Hippocampal formation (tissue), 2 donors: ENCODE results near the gene FGF22.
"Not testable (repeated sequence)": the region's sequence is repeated elsewhere in the genome, so short reads cannot be mapped to it uniquely, and the experiment has no call there.

ENCODE experiments used
- DNase-seq, 2 donors: peaks; one replicate each; lab custom pipeline; 2025; lab: John Stamatoyannopoulos, UW

The FGF22 gene

DNA sequence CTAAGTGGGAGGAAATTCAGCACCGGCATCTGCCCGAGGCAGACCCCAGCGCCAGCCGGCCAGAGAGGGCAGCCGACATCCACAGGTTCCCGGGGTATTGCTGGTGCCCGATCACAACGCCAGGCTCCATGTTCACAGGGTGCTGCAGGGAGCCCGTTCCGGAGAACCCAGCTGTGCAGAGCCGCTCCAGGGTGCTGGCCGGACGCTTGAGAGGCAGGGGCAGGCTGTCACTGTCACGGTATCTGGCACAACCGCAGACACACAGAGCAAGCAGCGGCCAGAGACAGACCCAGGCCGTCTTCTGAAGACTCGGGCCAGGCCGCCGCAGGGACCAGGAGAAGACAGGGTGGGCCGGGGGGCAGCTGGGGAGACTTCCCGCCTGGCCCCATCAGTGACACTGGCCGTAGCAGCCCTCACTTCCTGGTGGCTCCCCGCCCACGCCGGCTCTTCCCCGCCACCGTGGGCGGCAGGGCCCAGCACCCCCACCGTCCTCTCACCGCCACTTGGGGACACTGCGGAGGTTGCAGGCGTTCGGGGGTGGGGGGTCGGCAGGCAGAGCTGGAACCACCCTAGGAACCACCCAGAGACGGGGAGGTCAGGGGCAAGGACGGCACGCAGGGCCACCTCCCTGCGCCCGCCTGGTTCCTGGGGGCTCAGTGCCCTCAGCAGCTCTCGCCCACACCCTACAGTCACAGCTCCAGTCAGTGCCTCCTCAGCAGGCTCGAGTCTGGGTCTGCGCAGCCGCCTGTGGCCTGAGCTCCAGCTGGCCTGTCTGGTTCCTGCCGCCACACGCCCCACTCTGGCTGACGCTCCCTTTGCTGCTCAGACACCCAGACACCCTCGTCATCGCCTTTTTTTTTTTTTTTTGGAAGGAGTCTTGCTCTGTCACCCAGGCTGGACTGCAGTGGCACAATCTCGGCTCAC, 19.5 kb downstream of the FGF22 start:
- no peak for DNase-seq

DNA sequence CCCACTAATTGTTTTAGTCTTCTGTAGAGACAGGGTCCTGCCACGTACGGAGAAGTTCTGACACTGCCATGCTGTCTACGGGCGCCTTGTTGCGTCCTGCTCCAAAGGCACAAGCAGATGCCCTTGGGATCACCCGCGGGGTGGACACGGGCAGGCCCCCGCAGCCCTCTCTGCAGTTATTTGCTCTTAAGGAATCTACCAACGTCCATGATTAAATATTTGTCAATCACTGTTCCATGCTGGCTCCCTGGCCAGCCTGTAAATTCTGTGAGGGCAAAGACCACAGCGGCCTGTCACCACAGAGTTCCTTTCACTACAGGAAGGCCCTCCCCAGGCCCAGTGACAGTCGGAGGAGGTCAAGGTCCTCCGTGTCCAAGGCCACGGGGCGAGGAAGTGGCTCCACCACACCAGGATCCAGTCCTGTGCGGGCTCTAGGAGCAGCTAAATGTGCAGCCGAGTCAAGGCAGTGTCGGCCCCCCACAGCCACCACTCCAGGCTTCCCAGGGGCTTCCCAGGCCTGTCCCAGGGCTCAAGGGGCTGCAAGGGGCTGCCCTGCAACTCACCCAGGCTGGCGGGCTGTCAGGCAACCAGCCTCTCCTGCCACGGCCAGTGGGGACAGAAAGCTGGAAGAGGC, 21.2 kb downstream of the FGF22 start:
- DNase-seq = no peak

DNA sequence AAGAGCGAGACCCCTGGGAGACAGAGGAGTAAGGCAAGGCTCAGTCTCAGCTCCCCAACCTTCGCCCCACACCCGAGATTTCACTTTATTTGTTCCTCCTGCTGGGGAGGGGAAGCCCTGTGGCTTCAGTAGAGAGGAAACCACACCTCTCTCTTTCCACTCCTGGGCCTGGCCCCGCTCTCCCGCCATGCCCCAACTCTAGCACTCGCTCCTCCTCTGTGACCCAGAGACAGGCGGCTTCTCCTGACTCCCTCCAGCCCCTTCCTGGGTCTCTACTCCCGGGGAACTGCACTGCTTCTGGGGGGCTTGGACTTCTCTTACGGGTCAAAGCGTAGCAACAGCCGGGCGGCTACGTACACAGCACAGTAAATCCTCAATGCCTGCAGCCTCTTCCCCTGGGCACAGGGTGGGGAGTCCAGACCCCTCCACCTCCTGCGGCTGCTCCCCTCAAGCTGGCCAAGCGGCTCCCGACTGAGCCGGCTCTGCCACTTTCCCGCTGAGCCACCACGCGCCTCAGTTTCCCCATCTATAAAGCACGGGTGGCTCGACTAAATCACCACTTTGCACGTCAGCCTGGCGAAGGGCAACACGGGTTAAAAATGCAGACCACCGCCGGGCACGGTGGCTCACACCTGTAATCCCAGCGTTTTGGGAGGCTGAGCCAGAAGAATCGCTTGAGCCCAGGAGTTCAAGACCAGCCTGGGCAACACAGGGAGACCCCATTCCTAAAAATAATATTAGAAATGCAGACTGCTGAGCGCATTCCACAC, 21.9 kb downstream of the FGF22 start:
- DNase-seq = no peak

DNA sequence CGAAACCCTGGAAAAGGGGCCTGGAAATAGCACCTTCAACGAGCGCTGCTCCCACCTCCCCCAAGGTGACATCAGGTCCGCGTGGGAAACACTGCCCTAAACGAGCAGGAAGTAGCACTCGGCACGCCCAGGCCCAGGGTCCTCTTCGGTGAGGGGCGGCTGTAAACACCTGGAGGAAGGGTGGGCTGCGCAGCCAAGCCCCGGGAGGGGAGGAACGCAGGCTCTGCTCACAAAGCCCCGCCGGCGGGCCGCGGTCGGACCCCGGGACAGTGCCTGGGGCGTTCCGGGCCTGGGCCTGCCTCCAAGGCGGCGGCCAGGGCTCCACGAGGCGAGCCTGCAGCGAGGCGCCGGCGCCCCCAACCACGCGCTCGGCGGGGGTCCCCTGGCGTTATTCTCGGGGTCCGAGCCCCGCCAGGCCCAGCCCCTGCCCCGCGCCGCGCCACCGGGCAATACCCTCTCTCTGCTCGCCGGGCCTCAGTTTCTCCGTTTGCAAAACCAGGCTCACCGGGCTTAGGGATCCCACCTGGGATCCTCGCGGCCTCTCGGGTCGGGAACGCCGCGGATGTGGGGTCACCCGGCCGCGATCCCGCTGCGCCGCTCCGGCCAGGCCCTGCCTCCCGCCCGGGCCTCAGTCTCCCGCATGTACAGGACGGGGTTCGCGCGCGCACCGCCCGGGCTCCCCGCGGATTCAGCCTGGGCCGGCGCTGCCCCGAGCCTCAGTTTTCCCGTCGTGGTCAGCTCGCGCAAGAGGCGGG, 22.7 kb downstream of the FGF22 start:
- DNase-seq = no peak

DNA sequence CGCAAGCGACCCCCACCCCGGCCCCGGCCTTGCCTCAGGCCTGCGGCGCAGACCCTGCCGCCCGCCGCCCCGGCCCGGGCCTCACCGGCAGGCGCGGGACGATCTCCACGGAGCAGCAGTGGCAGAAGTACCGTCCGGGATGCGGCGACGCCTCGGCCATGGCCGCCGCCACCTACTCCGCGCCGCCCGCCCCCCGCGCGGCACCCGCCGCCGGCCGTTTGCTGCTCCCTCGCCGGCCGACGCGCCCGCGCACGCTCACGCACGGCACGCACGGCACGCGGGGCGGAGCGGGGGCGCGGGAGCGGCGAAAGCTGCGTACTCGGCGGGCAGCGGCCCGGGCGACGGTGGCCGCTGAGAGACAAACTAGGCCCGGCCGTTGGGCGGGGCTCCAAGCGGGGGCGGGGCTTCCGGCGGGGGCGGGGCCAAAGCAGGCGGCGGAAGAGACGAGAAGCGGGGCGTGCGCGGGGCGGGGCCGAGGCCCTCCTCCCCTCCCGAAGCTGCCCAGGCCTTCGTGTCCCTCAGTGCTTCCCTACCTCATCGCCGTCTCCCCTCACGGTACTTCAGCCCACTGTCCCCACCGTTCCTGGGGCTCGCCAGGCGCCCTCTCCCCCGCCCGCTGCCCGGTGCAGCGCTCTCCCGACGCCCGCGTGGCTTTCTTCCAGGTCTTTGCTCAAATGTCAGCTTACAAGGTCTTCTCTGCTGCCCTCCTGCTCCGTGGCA, 23.4 kb downstream of the FGF22 start, which contains the start of gene RNF126:
Gene RNF126 (minus strand): TSS at position 253 of the 720 bp plus-strand sequence. CDS start 93 bp downstream, at position 160.
- DNase-seq = peak; percentile 84 to 86

DNA sequence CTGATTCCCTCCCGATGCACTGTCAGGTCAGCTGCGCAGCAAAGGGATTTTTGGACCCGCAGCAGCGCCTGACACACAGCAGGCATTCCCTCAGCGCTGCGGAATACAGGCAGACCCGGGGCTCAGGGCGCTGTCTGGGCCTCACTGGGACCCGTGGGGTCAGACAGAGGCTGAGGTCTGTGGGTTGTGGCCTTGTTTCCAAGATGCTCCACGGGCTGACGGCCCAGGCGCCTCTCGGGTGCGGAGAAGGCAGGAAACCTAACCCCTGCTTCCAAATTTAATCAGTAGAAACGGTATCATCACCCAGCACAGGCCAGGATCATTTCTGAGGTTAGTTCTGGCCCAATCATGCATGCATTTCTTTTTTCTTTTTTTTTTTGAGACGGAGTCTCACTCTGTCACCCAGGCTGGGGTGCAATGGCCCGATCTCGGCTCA, 24.0 kb downstream of the FGF22 start:
- no peak for DNase-seq

DNA sequence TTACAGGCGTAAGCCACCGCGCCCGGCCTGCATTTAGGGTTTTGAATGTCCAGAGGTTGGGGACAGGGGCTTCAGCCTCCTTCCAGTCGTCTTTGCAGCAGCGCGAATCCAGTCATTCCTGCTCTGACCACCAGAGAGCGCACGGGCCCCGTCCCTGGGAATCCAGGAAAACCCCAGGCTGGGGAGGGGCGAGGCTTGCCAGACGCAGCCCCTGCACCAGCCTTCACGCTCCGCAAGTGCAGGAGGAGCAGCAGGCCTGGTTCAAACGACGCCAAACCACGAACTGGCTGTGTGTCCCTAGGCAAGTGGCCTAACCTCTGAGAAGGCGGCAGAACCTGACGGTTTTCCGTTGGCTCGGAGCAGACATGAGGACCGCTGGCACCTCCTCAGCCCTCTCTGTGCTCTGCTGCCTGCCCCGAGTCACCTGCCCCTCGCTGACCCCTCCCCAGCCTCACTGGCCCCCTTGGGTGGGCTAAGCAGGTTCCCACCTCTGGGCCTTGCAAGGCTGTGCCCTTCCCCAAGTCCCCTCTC, 25.3 kb downstream of the FGF22 start:
- peak; percentile 47 to 67 for DNase-seq

DNA sequence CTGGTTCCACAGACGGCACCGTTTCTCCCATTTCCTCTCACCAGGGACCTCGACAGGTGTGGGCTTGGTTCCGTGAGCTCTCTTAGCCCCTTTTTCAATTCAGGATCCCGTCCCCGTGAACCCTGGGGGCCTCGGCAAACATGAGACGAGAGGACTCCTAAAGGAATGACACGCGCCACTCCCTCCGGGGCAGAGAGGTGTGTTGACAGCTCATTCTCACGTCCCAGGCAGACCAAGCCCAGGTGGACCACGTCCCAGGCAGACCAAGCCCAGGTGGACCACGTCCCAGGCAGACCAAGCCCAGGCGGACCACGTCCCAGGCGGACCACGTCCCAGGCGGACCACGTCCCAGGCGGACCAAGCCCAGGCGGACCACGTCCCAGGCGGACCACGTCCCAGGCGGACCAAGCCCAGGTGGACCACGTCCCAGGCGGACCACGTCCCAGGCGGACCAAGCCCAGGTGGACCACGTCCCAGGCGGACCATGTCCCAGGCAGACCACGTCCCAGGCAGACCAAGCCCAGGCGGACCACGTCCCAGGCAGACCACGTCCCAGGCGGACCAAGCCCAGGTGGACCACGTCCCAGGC, 27.4 kb downstream of the FGF22 start:
- DNase-seq = not testable (repeated sequence)

DNA sequence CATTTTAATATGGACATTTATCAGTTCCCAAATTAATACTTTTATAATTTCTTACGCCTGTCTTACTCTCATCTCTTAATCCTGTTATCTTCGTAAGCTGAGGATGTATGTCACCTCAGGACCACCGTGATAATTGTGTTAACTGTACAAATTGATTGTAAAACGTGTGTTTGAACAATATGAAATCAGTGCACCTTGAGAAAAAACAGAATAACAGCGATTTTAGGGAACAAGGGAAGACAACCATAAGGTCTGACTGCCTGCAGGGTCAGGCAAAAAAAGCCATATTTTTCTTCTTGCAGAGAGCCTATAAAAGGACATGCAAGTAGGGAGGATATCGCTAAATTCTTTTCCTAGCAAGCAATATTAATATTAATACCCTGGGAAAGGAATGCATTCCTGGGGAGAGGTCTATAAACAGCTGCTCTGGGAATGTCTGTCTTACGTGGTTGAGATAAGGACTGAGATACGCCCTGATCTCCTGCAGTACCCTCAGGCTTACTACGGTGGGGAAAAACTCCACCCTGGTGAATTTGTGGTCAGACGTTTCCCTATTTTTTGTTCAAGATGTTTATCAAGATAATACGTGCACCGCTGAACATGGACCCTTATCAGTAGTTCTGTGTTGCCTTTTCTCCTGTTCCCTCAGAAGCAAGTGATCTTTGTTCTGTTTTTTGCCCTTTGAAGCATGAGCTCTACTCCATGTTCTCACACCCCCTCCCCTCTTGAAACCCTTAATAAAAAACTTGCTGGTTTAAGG, 29.2 kb downstream of the FGF22 start:
- DNase-seq = not testable (repeated sequence)

DNA sequence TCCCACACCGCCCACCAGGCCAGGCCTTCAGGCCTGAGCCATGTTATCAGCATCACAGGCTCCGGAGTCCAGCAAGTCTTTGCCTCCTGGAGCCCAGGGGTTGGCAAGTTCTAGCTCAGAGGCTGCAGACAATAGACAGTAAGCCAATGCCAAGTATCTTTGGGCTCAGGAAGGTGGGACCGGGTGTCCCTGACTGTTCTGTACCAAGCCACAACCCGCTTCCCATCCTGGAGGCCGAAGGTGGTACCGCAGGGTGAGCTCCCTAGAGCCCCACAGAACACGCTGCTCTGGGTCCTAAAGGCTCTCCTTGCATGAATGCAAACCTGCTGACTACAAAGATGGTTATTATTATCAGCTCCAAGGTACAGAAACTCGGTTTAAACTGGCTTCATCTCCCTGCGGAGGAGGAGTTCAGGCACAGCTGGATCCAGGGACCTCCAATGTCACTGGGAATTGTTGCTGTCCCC, 31.0 kb downstream of the FGF22 start:
- no peak for DNase-seq

DNA sequence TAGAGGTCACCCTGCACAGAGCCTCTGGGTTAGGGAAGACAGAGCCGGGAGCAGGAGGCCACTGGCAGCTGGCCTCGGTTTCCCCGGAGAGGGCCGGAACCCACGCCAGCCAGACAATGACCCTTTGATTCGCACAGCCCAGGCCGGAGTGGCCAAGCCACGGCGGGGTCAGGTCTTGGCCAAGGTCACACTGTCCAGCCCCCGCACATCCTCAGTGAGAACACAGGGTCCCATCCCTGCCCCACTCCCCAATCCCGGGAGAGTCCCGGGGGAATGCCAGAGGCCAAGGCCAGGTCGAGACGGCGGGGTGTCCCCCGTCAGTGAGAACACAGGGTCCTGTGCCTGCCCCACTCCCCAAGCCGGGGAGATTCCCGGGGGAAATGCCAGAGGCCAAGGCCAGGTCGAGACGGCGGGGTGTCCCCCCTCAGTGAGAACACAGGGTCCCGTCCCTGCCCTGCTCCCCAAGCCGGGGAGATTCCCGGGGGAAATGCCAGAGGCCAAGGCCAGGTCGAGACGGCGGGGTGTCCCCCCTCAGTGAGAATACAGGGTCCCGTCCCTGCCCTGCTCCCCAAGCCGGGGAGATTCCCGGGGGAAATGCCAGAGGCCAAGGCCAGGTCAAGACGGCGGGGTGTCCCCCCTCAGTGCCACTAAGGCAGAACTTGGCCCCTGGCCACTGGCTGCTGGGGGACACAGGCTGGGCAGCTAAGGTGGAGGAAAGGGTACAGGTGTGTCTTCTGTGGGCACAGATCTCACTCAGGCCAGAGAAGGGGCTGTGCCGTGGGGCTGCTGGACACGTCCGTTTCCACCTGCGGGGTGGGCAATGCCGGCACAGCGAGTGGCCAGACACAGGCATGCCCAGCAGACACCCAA, 34.8 kb downstream of the FGF22 start:
- peak in 1 of 2 donors; percentile 29 for DNase-seq

DNA sequence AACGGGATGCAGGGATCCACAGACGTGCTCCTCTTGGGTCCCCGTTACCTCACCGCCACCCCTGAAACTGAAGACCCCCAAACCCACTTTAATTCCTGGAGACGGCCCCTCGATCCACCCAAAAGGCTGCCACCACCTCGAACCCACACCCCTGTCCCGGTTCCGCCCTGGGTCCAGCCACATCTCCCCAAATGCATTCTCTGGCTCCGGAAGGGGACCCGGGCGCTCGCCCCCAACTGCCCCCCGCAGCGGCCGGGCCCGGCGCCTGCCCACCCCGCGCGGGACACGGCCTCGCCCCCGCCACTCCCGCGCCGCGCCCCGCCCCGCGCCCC, 36.3 kb downstream of the FGF22 start:
- DNase-seq = no peak

DNA sequence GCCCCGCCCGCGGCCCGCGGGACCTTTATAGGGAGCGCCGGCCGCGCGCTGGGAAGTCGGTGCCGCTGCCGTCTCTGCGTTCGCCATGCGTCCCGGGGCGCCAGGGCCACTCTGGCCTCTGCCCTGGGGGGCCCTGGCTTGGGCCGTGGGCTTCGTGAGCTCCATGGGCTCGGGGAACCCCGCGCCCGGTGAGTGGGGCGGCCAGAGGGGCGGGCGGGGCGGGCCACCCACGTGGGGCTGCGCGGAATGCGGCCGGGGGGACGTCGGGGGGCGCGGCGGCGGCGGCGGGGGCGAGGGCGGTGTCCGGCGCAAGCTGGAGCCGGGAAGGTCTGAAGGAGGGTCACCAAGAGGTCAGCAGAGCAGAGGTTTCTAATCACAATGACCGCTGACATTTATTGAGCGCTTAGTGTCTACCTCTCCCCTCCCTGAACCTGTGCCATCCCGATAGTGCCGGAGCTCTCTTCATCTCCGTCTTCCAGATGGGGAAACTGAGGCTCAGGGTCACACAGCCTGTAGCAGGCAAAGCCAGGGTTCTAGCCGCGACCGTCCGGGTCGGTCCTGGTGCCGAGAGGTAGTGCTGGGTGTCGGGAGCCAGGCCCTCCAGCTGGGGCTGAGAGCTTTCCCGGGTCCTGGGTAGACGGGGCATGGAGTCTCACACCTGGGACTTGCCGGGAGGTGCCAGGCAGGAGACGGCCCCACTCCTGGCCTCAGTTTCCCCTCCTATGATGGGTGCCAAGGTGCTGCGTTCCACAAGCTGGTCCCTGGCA, 36.8 kb downstream of the FGF22 start, which contains the start of gene FSTL3:
Gene FSTL3 (plus strand): TSS at position 54 of the 767 bp plus-strand sequence. CDS start 32 bp downstream, at position 86.
- no peak for DNase-seq

DNA sequence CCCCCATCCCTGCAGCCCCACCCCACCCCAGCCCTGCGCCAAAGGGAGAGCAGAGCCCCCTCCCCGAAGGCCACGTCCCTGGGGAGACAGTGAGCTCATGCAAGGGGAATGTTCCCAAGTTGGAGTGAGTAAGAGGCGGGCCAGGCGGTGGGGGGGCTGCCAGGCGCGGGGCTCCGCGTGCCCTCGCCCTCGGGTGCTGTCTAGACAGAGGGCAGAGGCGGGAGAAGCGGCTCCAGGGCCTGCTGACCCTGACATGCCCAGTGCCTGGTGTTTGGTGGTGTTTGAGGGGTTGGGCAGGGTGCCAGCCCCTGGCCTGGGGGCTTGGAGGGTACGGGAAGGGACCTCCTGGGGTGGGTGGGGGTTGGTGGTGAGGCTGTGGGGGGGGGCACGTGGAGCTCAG, 37.5 kb downstream of the FGF22 start:
- no peak for DNase-seq

DNA sequence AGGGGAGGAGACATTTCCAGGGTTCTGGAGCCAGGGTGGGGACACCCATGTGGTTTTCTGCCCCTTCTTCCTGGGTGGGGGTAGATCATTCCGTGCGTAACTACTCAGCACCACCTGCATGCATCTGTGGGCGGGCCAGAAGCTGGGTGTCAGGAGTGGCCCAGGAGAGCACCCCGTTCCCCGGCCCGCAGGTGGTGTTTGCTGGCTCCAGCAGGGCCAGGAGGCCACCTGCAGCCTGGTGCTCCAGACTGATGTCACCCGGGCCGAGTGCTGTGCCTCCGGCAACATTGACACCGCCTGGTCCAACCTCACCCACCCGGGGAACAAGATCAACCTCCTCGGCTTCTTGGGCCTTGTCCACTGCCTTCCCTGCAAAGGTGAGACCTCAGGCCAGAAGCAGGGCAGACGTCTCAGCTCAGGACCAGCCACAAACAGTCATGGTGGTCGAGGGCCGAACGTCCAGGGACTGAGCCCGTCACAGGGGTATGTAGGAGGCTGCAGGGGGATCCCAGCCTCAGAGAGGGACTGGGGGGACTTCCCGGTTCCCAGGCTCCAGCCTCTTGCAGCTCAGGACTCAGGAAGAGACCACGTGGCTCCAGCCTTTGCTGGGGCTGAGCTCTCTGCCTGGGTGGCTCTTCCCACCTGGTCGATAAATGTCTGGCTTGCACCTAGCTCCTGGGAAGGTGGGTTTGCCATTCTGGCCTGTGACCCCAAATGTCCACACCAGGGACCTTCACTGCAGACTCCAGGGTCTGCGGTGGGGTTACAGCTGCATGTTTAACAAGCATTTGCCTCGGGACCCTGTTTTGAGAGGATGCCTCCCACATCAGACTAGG, 38.1 kb downstream of the FGF22 start:
- no peak for DNase-seq

DNA sequence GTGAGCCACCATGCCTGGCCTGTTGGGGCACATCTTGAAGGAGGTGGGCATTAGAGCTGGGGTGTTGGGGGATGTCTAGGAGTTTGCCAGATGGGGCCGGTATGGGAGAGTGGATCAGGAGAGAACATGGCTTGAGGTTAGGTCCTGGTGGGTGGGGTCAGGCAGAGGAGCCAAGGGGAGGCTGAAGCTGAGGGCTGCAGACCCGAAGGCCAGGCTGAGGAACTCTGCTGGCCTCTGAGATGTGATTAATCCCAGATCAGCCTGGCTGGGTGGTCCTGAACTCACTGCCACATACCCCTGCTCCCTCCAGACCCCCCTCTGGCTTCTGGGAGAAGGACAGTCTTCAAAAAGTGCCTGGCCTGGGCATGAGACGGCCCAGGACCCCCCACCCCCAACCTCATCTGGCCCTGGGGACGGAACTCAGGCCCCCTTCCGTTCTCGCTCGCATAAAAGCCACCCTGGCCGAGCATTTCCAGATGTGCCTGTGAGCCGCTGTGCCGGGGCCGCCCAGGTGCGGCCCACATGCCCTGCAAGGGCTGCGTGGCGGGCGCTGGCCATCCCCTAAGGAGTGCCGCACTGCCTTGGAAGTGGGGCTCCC, 39.2 kb downstream of the FGF22 start:
- no peak for DNase-seq
